GM12872 (cell line): Measurements from ENCODE around the gene CDK4.
A peak's percentile ranks its signal among the peaks of the same experiment; 100 is the strongest.

Source experiments
- TF ChIP-seq, protein P1 (sequence below): IDR thresholded peaks from 3 replicates; pipeline ENCODE4 v1.5.1; 2011; ENCODE audit warnings: low read depth, mild to moderate bottlenecking, low read length, moderate library complexity; ENCODE audit not compliant: insufficient read depth

Gene CDK4

GRCh38 chr12:57758552-57759359 lies 6.6 kb upstream of the CDK4 start:
- TF ChIP-seq, protein P1, sequence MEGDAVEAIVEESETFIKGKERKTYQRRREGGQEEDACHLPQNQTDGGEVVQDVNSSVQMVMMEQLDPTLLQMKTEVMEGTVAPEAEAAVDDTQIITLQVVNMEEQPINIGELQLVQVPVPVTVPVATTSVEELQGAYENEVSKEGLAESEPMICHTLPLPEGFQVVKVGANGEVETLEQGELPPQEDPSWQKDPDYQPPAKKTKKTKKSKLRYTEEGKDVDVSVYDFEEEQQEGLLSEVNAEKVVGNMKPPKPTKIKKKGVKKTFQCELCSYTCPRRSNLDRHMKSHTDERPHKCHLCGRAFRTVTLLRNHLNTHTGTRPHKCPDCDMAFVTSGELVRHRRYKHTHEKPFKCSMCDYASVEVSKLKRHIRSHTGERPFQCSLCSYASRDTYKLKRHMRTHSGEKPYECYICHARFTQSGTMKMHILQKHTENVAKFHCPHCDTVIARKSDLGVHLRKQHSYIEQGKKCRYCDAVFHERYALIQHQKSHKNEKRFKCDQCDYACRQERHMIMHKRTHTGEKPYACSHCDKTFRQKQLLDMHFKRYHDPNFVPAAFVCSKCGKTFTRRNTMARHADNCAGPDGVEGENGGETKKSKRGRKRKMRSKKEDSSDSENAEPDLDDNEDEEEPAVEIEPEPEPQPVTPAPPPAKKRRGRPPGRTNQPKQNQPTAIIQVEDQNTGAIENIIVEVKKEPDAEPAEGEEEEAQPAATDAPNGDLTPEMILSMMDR: no peak

DNA sequence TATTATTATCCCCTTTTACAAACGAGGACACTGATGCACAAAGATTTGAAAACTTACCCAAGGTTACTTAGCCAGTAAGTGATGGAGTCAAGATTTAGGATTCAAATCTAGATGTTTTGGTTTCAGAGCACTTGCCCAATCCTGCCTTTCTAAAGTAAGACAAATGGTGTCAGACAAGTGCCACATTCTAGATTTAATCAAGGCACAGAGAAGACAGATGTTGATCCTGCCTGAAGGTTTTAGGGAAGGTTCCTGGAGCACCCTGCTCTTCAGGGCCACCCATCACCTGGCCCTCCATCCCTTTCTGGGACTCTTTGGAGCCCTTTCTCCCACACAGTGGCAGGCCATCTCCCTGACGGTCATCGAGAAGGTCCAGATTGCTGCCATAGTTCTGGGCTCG lies 5.7 kb upstream of the CDK4 start:
- TF ChIP-seq, protein P1: no peak

DNA sequence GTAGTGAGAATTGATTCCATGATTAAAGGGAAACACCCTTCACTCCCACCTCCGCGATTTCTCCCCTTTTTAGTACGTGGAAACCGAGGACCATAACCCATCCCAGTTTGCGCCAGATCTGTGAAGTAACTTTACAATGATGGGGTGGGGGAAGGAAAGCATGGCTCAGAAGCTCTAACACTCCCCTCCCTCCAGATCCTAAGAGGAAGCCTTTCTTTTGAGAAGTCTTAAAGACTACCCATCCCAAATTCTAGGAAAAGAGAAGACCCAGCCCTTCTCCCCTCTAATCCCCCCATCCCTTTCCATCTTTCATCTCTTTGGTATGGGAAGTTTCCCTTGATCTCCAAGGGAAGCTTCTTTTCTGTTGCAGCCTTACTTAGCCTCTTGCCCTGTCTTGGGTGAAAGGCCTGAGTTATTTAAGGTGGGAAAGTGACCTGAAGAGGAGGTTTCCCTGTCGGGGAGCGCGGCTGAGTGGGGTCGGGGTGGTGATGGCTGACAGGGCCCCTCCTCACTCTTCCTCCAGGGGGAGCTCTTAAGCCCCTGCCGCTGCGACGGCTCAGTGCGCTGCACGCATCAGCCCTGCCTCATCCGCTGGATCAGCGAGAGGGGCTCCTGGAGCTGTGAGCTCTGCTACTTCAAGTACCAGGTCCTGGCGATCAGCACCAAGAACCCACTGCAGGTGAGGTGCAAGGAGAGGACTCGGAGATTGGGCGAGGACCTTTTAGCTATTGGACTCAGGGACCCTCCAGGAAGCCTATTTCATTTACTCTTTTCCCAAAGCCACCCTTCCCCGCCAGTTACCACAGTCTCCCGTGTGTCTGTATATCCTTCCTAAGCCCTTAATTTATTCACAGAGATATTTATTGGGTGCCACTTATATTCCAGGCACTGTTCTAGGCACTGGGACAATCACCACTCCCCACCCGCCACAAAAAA lies 4.6 kb upstream of the CDK4 start:
- TF ChIP-seq, protein P1: peak; percentile 94

DNA sequence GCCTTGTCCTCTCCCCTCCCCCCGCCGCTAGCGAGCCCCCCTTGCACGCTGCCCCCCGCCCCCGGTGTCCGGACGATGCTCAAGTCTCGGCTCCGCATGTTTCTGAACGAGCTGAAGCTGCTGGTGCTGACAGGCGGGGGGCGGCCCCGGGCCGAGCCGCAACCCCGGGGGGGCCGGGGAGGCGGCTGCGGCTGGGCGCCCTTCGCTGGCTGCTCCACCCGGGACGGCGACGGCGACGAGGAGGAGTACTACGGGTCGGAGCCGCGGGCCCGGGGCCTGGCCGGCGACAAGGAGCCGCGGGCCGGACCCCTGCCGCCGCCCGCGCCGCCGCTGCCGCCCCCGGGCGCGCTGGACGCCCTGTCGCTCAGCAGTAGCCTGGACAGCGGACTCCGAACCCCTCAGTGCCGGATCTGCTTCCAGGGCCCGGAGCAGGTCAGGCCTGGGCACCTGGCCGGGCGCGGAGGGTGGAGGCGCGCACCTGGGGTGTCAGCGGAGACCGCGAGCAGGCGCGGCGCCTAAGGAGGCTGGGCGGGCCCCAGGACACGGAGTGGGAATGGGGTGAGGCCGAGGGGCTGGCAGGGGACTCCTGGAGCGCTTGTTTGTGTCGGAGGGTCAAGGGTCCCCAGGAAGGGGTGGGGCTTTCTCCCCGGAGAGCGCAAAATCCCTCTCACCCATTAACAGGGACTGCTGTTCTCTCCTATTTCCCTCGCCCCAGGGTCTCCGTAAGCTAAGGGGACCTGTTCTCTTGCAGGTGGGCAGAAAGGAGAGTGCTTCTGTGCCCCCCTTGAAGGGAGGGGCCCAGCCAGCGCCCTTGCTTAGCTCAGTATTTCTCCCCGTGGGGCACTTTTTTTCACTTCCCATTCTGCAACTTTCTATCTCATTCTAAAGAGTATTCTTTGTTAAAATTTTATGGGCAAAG lies 3.6 kb upstream of the CDK4 start:
- TF ChIP-seq, protein P1: no peak

DNA sequence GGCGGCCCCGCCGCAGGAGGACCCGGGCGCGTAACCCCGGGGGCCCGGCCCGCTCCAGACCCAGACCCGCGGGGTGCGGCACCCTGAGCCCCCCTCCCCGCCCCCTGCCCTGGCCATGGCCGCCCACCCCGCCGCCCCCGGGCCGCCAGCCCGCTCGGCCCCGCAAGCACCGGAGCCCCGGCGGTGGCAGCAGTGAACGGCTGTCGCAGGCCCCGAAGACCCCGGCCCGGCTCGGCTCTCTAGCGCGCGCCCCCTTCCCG lies 3.0 kb upstream of the CDK4 start:
- TF ChIP-seq, protein P1: no peak

DNA sequence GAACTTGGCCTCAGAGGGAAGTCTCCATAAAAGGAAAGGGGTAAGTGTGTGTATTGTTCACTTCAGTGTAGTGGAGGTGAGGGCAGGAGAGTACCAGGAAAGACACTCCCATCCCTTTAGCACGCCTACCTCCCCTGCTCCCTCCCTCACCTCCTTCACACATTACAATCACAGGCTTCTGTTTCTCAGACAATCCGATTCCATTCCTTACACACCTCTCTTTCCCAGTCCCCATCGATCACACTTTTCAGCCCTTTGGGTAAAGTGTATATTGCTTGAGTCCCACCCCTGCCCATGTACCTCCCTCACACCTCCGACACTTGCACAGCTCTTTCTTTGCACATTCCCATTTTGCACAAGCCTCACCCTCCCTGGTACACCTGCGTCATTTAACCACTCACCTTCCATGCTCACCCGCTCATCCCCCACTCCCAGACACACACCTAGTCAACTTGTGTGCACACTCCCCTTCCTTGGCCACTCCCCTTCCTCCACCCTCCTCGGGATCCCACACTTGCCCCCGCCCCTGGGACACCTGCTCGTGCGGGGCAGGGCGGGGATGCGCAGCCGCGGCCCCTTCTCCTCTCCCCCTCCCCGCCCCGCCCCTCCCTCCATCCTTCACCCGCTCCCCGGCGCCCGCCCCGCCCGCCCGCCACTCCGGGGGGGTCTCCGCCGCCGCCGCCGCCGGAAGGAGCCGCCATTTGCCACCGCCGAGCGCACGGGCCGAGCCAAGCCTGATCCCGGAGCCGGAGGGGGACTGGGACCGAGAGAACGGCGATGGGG lies 2.5 kb upstream of the CDK4 start, which contains the start of gene MARCHF9:
Gene MARCHF9, plus strand, starts transcription at position 693 of the 783 bp plus-strand sequence. CDS start 426 bp downstream, outside the sequence.
- TF ChIP-seq, protein P1: no peak
